Measurements from ENCODE around the gene GNAZ.

- no peak for TF ChIP-seq CTCF (IDR thresholded peaks at IDR 0.05; ENCODE audit: low read depth, low read length, poor library complexity, severe bottlenecking)
- TF ChIP-seq EZH2phosphoT487 (IDR thresholded peaks at IDR 0.05; ENCODE audit: borderline replicate concordance, low read length): no peak
Measured at GRCh38 chr22:23020659-23021293, 49.5 kb upstream of the GNAZ start.
